HepG2 (cell line): Measurements from ENCODE around the gene PBOV1. TPM values are rescaled to one million over a fixed set of nuclear protein-coding genes. Genes with fewer than 3 reads are reported as not detected.

Experiments used
- ATAC-seq: fragments of 200-7000 bp; cut with Tn5 transposase; 3 replicates; pipeline ENCODE4 v1.9.1; 2020; ENCODE audit warnings: mild to moderate bottlenecking, moderate library complexity
- BruUV-seq: library from RNA; stranded (reverse); fragments of 400-500 nt; replicated peaks from 2 replicates; lab custom pipeline; 2021; lab: Mats Ljungman, UMichigan
- CTCF ChIA-PET: fragments of 300-600 bp; formaldehyde crosslinking; extraction: SDS; loops from one replicate; lab custom pipeline; 2021; ENCODE audit warnings: low total read pairs, inconsistent platforms, low intra/inter-chr PET ratio; lab: Yijun Ruan, JAX
- POLR2A ChIA-PET: fragments of 350-600 bp; sonication (Branson Sonifier 250); formaldehyde crosslinking; loops from one replicate; lab custom pipeline; 2020; ENCODE audit warnings: antibody characterized with exemption, inconsistent platforms; lab: Yijun Ruan, JAX
- DNase-seq: peaks from one replicate; pipeline ENCODE4 v3.0.0-alpha.2; 2015; ENCODE audit warnings: low spot score
- FAIRE-seq: peaks from 3 replicates; lab custom pipeline; 2011; peaks lifted over from hg19 to GRCh38; lab: Jason Lieb, UNC
- H2AFZ ChIP-seq: one replicate; pipeline ENCODE4 v1.6.1; 2011; ENCODE audit warnings: low read length, inconsistent platforms
- H3K27ac ChIP-seq: fragments of 300-600 bp; 3 replicates; pipeline ENCODE4 v1.8.0; 2011; ENCODE audit warnings: mixed run types, mild to moderate bottlenecking, mixed read lengths, low read length, inconsistent platforms; ENCODE audit not compliant: insufficient read depth; ENCODE audit errors: extremely low read length
- H3K27me3 ChIP-seq, 2 experiments: fragments of 200-600 bp in 1 of 2; 2 replicates in 1 of 2; 3 replicates in 1 of 2; pipeline versions ENCODE4 v1.6.0 to v1.8.0; 2011; ENCODE audit warnings: low read length in 2 of 2, mild to moderate bottlenecking in 2 of 2, moderate library complexity in 2 of 2, inconsistent platforms in 1 of 2; ENCODE audit not compliant: insufficient read depth in 2 of 2, control insufficient read depth in 1 of 2
- H3K36me3 ChIP-seq, 2 experiments: fragments of 200-600 bp in 1 of 2; replicated peaks in 1 of 2; 2 replicates in 1 of 2; 3 replicates in 1 of 2; pipeline versions ENCODE4 v1.5.1 to v1.8.0; 2011; ENCODE audit warnings: low read length in 2 of 2, inconsistent platforms in 1 of 2; ENCODE audit not compliant: insufficient read depth in 2 of 2, control insufficient read depth in 1 of 2
- H3K4me1 ChIP-seq: 2 replicates; pipeline ENCODE4 v1.5.1; 2012; ENCODE audit warnings: low read length, inconsistent platforms; ENCODE audit not compliant: insufficient read depth
- H3K4me2 ChIP-seq: 2 replicates; pipeline ENCODE4 v1.6.0; 2011; ENCODE audit warnings: low read depth, low read length, inconsistent platforms
- H3K4me3 ChIP-seq, 3 experiments: fragments of 200-600 bp in 1 of 3; sonication (generic), shearing (Covaris generic) in 1 of 3; replicated peaks in 1 of 3; 2 replicates each; pipeline ENCODE4 v1.5.1; 2011 to 2016; ENCODE audit warnings: low read length in 3 of 3, inconsistent platforms in 2 of 3, low read depth in 2 of 3, mild to moderate bottlenecking in 2 of 3, control low read depth in 1 of 3, mixed read lengths in 1 of 3; ENCODE audit not compliant: insufficient read depth in 1 of 3
- H3K79me2 ChIP-seq: one replicate; pipeline ENCODE4 v1.6.1; 2011; ENCODE audit warnings: low read length, inconsistent platforms; ENCODE audit not compliant: insufficient read depth
- H3K9ac ChIP-seq: 2 replicates; pipeline ENCODE4 v1.6.0; 2011; ENCODE audit warnings: mild to moderate bottlenecking, low read depth, low read length, inconsistent platforms; ENCODE audit not compliant: insufficient read depth
- H3K9me3 ChIP-seq: 2 replicates; pipeline ENCODE4 v1.5.1; 2012; ENCODE audit warnings: mild to moderate bottlenecking, low read length
- H4K20me1 ChIP-seq: 2 replicates; pipeline ENCODE4 v1.6.0; 2011; ENCODE audit warnings: inconsistent platforms, mild to moderate bottlenecking, low read length, moderate library complexity; ENCODE audit not compliant: insufficient read depth
- BORCS8-MEF2B ChIP-seq: sonication (generic); formaldehyde crosslinking; IDR thresholded peaks from 2 replicates; pipeline ENCODE4 v1.8.0; 2022; ENCODE audit warnings: mild to moderate bottlenecking, missing genetic modification reagents
- ELF3 ChIP-seq: IDR thresholded peaks from 2 replicates; pipeline ENCODE4 v1.6.1; 2016; ENCODE audit warnings: missing genetic modification reagents, missing compliant biosample characterization
- GATAD2A ChIP-seq: IDR thresholded peaks from 2 replicates; pipeline ENCODE4 v1.6.1; 2016
- GRHL1 ChIP-seq: sonication (generic); formaldehyde crosslinking; conservative IDR thresholded peaks from 2 replicates; pipeline ENCODE4 v1.8.0; 2022; ENCODE audit warnings: missing genetic modification reagents
- HOXA7 ChIP-seq: sonication (generic); formaldehyde crosslinking; IDR thresholded peaks from 2 replicates; pipeline ENCODE4 v1.8.1; 2022; ENCODE audit warnings: mild to moderate bottlenecking, missing genetic modification reagents, moderate library complexity
- HOXA9 ChIP-seq: sonication (generic); formaldehyde crosslinking; IDR thresholded peaks from 2 replicates; pipeline ENCODE4 v1.8.1; 2022; ENCODE audit warnings: missing genetic modification reagents, mild to moderate bottlenecking, moderate library complexity, borderline replicate concordance
- PAWR ChIP-seq: sonication (generic); formaldehyde crosslinking; IDR thresholded peaks from 2 replicates; pipeline ENCODE4 v1.4.0; 2020; ENCODE audit warnings: missing genetic modification reagents, mild to moderate bottlenecking, borderline replicate concordance
- PHF8 ChIP-seq: sonication (generic); formaldehyde crosslinking; IDR thresholded peaks from 2 replicates; pipeline ENCODE4 v1.5.0; 2020; ENCODE audit warnings: missing genetic modification reagents
- PPARG ChIP-seq: conservative IDR thresholded peaks from 2 replicates; pipeline ENCODE4 v1.6.1; 2016; ENCODE audit warnings: missing biosample characterization, missing genetic modification reagents
- SMYD3 ChIP-seq: sonication (generic); formaldehyde crosslinking; IDR thresholded peaks from 2 replicates; pipeline ENCODE4 v1.8.1; 2023; ENCODE audit warnings: mild to moderate bottlenecking, missing genetic modification reagents
- SOX5 ChIP-seq: IDR thresholded peaks from 2 replicates; pipeline ENCODE4 v1.6.1; 2016; ENCODE audit warnings: borderline replicate concordance
- SSRP1 ChIP-seq: IDR thresholded peaks from 2 replicates; pipeline ENCODE4 v1.6.1; 2016; ENCODE audit warnings: control low read depth
- STAG1 ChIP-seq: sonication (generic); formaldehyde crosslinking; IDR thresholded peaks from 2 replicates; pipeline ENCODE4 v1.4.0; 2020; ENCODE audit warnings: missing genetic modification reagents
- XRCC5 ChIP-seq: fragments of 200-400 bp; formaldehyde crosslinking; optimal IDR thresholded peaks from 2 replicates; pipeline ENCODE3; 2017; ENCODE audit warnings: mild to moderate bottlenecking, low read length
- ZNF20 ChIP-seq: sonication (generic); formaldehyde crosslinking; IDR thresholded peaks from 2 replicates; pipeline ENCODE4 v1.4.0; 2020; ENCODE audit warnings: mild to moderate bottlenecking, moderate library complexity, missing genetic modification reagents
- ZNF24 ChIP-seq: fragments of 450-650 bp; IDR thresholded peaks from 2 replicates; pipeline ENCODE4 v1.6.1; 2017; ENCODE audit warnings: antibody characterized with exemption, mild to moderate bottlenecking
- ZNF281 ChIP-seq: sonication (generic); formaldehyde crosslinking; IDR thresholded peaks from 2 replicates; pipeline ENCODE4 v1.4.0; 2020; ENCODE audit warnings: missing genetic modification reagents, borderline replicate concordance
- ZNF383 ChIP-seq: sonication (generic); formaldehyde crosslinking; IDR thresholded peaks from 2 replicates; pipeline ENCODE4 v1.4.0; 2020; ENCODE audit warnings: missing genetic modification reagents, mild to moderate bottlenecking, borderline replicate concordance
- ZNF431 ChIP-seq: sonication (generic); formaldehyde crosslinking; IDR thresholded peaks from 2 replicates; pipeline ENCODE4 v1.9.0; 2022; ENCODE audit warnings: missing genetic modification reagents, low read depth, mild to moderate bottlenecking, borderline replicate concordance
- ZNF737 ChIP-seq: sonication (generic); formaldehyde crosslinking; IDR thresholded peaks from 2 replicates; pipeline ENCODE4 v1.5.0; 2020; ENCODE audit warnings: missing genetic modification reagents, mild to moderate bottlenecking, borderline replicate concordance
- ZNF850 ChIP-seq: sonication (generic); formaldehyde crosslinking; conservative IDR thresholded peaks from 2 replicates; pipeline ENCODE4 v1.9.0; 2021; ENCODE audit warnings: mild to moderate bottlenecking, missing genetic modification reagents
- ZSCAN9 ChIP-seq: IDR thresholded peaks from 2 replicates; pipeline ENCODE4 v1.6.1; 2016; ENCODE audit warnings: borderline replicate concordance
- WGBS: methylation state at CpG from one replicate; pipeline ENCODE4 v1.1.6; 2017; ENCODE audit warnings: low lambda C conversion rate; 5-methylcytosine and 5-hydroxymethylcytosine counted together
- in situ Hi-C: cut with HindIII; loops from 2 replicates; pipeline ENCODE4 v1.10.0; 2017; ENCODE audit warnings: low pct_unique_long_range_greater_than_20kb; ENCODE audit not compliant: extremely low pct_ligation_motif_present
- intact Hi-C: fragments of 100-400 bp; cut with micrococcal nuclease; formaldehyde crosslinking; loops from one replicate; pipeline ENCODE4 v1.10.0; 2022; ENCODE audit not compliant: unreplicated experiment
- polyA plus RNA-seq, 8 experiments: library from polyadenylated mRNA; depleted of rRNA in 3 of 8; stranded (reverse) in 7 of 8; unstranded in 1 of 8; fragments of >200 nt; fragmentation: Illumina TruSeq in 4 of 8; extraction: Trizol in 4 of 8; gene quantifications; 2 replicates each; pipeline versions ENCODE4 v1.2.1 to v1.2.3, GENCODE V29; 2011 to 2016; ENCODE audit warnings: low read depth in 4 of 8, missing spikeins in 1 of 8, mixed read lengths in 1 of 8; ENCODE audit not compliant: insufficient read depth in 1 of 8
- total RNA-seq, 5 experiments: library from RNA; depleted of rRNA; stranded (reverse); fragments of >200 nt; fragmentation: Illumina TruSeq; extraction: Trizol; gene quantifications; 2 replicates each; pipeline ENCODE4 v1.2.3, GENCODE V29; 2016; ENCODE audit warnings: low read depth in 1 of 5

The PBOV1 gene
- total and polyA plus RNA-seq, 2 of the 13 experiments (the other 11 are each of a cell fraction or from before 2014, with no cell fraction given), result not detected

GRCh38 chr6:138194287-138194686, 24.0 kb downstream of the PBOV1 start (continued):
- TF ChIP-seq XRCC5 (no peak), ZNF737 (no peak), SMYD3 (CRISPR knock-in tag) (no peak), ZNF383 (CRISPR knock-in tag) (no peak), ZSCAN9 (CRISPR knock-in tag) (no peak), HOXA9 (CRISPR knock-in tag) (no peak), ZNF24 (no peak), ZNF850 (CRISPR knock-in tag) (no peak), STAG1 (CRISPR knock-in tag) (no peak), BORCS8-MEF2B (CRISPR knock-in tag) (no peak), GRHL1 (no peak)

DNA sequence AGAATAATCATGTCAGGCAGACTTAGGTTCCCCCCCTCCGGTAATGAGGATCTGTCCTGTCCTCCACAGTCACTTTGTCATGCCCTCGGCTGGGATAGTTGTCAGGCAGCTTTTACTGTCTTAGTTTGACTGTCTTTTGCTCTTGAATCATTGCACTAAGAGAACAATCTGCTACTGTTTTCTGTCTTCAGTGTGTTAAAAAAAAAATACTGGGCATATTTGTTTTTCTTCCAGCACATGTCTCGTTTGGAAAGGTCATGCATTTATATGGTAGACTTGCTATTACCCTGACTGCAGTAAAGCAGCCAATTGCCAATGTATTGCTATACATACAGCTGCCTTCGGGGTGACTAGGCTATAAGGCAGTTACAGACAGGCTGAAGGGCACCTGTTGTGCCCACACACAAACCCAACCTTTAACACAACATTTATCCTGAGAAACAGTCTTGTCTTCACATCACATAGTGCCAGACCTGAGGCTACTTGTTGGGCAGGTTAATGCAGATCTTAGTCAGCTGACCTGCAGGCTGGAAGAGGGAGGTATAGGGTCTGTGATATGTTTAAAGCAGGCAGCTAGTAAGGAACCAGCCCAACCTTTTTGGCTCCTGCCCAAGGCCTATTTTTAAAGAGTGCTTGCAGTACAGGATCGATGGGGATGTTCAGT, 29.9 kb downstream of the PBOV1 start:
- Histone ChIP-seq H4K20me1 (no peaks in the 10 kb centered on the region), H3K9ac (no peak overlapping the region), H3K36me3 (no peaks in the 10 kb centered on the region), H3K4me1 (peaks cover 26% of the 10 kb centered on the region), H3K79me2 (no peaks in the 10 kb centered on the region), H3K4me3 (no peak overlapping the region), H3K9me3 (no peaks in the 10 kb centered on the region), H3K27ac (no peak overlapping the region), H3K4me2 (peak overlapping the region; percentile 21; the same call in 1 of the 2 replicates), H2AFZ (no peak overlapping the region), H3K27me3 (no peaks in the 10 kb centered on the region; a peak in 1 of 5 replicates)
- POLR2A ChIA-PET, result no interaction called here
- CTCF ChIA-PET, result no interaction called here
- BruUV-seq, result no TSS peak
- 8% methylated on average over 5 of the region's 5 CpGs for WGBS
- peak; percentile 76 for ATAC-seq
- peak; percentile 56 for FAIRE-seq
- DNase-seq, result no peak
- intact Hi-C loops (no loop called here), in situ Hi-C loops (no loop called here)
- 0 out of 2 replicates have a peak, but pooled peaks have one; percentile 18 for TF ChIP-seq SOX5
- TF ChIP-seq ZNF20 (CRISPR knock-in tag), result no peak
- 0 out of 2 replicates have a peak, but pooled peaks have one; percentile 30 for TF ChIP-seq ZNF431
- TF ChIP-seq SSRP1, result no peak
- no peak for TF ChIP-seq PAWR (CRISPR knock-in tag)
- TF ChIP-seq PPARG (CRISPR knock-in tag), result no peak
- TF ChIP-seq HOXA7, result no peak
- no peak for TF ChIP-seq PHF8 (CRISPR knock-in tag)
- 0 out of 2 replicates have a peak, but pooled peaks have one; percentile 16 for TF ChIP-seq ELF3
- no peak for TF ChIP-seq ZNF281 (CRISPR knock-in tag)
- TF ChIP-seq GATAD2A (CRISPR knock-in tag), result 0 out of 2 replicates have a peak, but pooled peaks have one; percentile 33
